Trophoblast cell (in vitro differentiated cells and primary cell): ENCODE measurements around the gene RIN3.

ENCODE experiments used
- DNase-seq, 2 donors: peaks; one replicate each; pipeline ENCODE4 v3.0.0-alpha.2; 2016
- H2AFZ ChIP-seq: 2 replicates; pipeline ENCODE4 v1.6.1; 2013; ENCODE audit warnings: low read length, moderate library complexity, mild to moderate bottlenecking; ENCODE audit not compliant: insufficient read depth, poor library complexity
- H2AK5ac ChIP-seq: 2 replicates; pipeline ENCODE4 v1.6.1; 2013; ENCODE audit warnings: mild to moderate bottlenecking, low read length
- H2BK120ac ChIP-seq: 2 replicates; pipeline ENCODE4 v1.6.1; 2013; ENCODE audit warnings: low read length, mild to moderate bottlenecking, moderate library complexity; ENCODE audit not compliant: insufficient read depth, poor library complexity
- H2BK12ac ChIP-seq: 2 replicates; pipeline ENCODE4 v1.6.1; 2013; ENCODE audit warnings: mild to moderate bottlenecking, low read length, moderate library complexity
- H2BK5ac ChIP-seq: 2 replicates; pipeline ENCODE4 v1.6.1; 2013; ENCODE audit warnings: low read length, low read depth, moderate library complexity, mild to moderate bottlenecking; ENCODE audit not compliant: poor library complexity
- H3K14ac ChIP-seq: 2 replicates; pipeline ENCODE4 v1.6.1; 2013; ENCODE audit warnings: mild to moderate bottlenecking, low read length
- H3K18ac ChIP-seq: 2 replicates; pipeline ENCODE4 v1.6.1; 2013; ENCODE audit warnings: mild to moderate bottlenecking, low read length
- H3K23ac ChIP-seq: 2 replicates; pipeline ENCODE4 v1.6.1; 2013; ENCODE audit warnings: low read length
- H3K27ac ChIP-seq: 2 replicates; pipeline ENCODE4 v1.5.1; 2013; ENCODE audit warnings: low read depth, mild to moderate bottlenecking, inconsistent platforms, low read length, moderate library complexity
- H3K27me3 ChIP-seq: 2 replicates; pipeline ENCODE4 v1.6.1; 2013; ENCODE audit warnings: inconsistent platforms, mild to moderate bottlenecking, low read length, moderate library complexity; ENCODE audit not compliant: insufficient read depth
- H3K36me3 ChIP-seq, 2 experiments: 1 replicate in 1 of 2; 2 replicates in 1 of 2; pipeline ENCODE4 v1.6.1; 2013; ENCODE audit warnings: low read length in 2 of 2, mild to moderate bottlenecking in 2 of 2, moderate library complexity in 1 of 2; ENCODE audit not compliant: insufficient read depth in 2 of 2, control insufficient read depth in 1 of 2
- H3K4ac ChIP-seq: 2 replicates; pipeline ENCODE4 v1.6.1; 2013; ENCODE audit warnings: low read depth, mild to moderate bottlenecking, low read length, moderate library complexity
- H3K4me1 ChIP-seq, 2 experiments: 1 replicate in 1 of 2; 2 replicates in 1 of 2; pipeline ENCODE4 v1.6.1; 2013; ENCODE audit warnings: low read length in 2 of 2, mild to moderate bottlenecking in 2 of 2, moderate library complexity in 1 of 2; ENCODE audit not compliant: insufficient read depth in 2 of 2, control insufficient read depth in 1 of 2
- H3K4me2 ChIP-seq: 2 replicates; pipeline ENCODE4 v1.6.1; 2013; ENCODE audit warnings: inconsistent platforms, mild to moderate bottlenecking, low read length, moderate library complexity
- H3K4me3 ChIP-seq: 2 replicates; pipeline ENCODE4 v1.5.1; 2013; ENCODE audit warnings: mild to moderate bottlenecking, low read depth, low read length, inconsistent platforms
- H3K79me1 ChIP-seq: one replicate; pipeline ENCODE4 v1.6.1; 2013; ENCODE audit warnings: low read length
- H3K79me2 ChIP-seq: 2 replicates; pipeline ENCODE4 v1.6.1; 2013; ENCODE audit warnings: low read length, mild to moderate bottlenecking; ENCODE audit not compliant: control insufficient read depth, insufficient read depth, poor library complexity
- H3K9ac ChIP-seq: 2 replicates; pipeline ENCODE4 v1.6.1; 2013; ENCODE audit warnings: mild to moderate bottlenecking, low read length
- H3K9me3 ChIP-seq: 2 replicates; pipeline ENCODE4 v1.6.1; 2013; ENCODE audit warnings: low read depth, mild to moderate bottlenecking, control low read depth, inconsistent platforms, low read length; ENCODE audit not compliant: insufficient read depth
- H4K12ac ChIP-seq: 2 replicates; pipeline ENCODE4 v1.6.1; 2013; ENCODE audit warnings: low read depth, mild to moderate bottlenecking, low read length, moderate library complexity
- H4K8ac ChIP-seq: 2 replicates; pipeline ENCODE4 v1.6.1; 2013; ENCODE audit warnings: low read depth, mild to moderate bottlenecking, low read length, moderate library complexity
- H4K91ac ChIP-seq: one replicate; pipeline ENCODE4 v1.6.1; 2013; ENCODE audit warnings: low read depth, mild to moderate bottlenecking, low read length, moderate library complexity
- WGBS: extraction: QIAGEN DNeasy Blood & Tissue Kit; methylation state at CpG from one replicate; pipeline ENCODE4 v1.1.7; 2013; ENCODE audit warnings: missing lambda C conversion rate; ENCODE audit not compliant: insufficient read length, insufficient coverage; ENCODE audit errors: extremely low coverage; 5-methylcytosine and 5-hydroxymethylcytosine counted together

Gene RIN3

GRCh38 chr14:92556863-92557543 is 43.4 kb downstream of the RIN3 start:
- Histone ChIP-seq H3K36me3 (peaks cover 5 to 23% of the 10 kb centered on the region in 2 experiments), H3K9me3 (no peaks in the 10 kb centered on the region), H2AK5ac (no peak overlapping the region), H3K23ac (no peak overlapping the region), H3K9ac (no peak overlapping the region), H3K4me1 (peaks cover 5 to 8% of the 10 kb centered on the region in 2 experiments), H3K27ac (no peak overlapping the region), H3K18ac (no peak overlapping the region), H4K12ac (no peak overlapping the region), H4K8ac (no peak overlapping the region), H3K79me2 (peaks cover 2% of the 10 kb centered on the region), H2BK12ac (no peak overlapping the region), H2AFZ (no peak overlapping the region), H4K91ac (no peak overlapping the region), H3K4me2 (no peak overlapping the region), H3K14ac (no peak overlapping the region), H3K4ac (no peak overlapping the region), H3K27me3 (no peaks in the 10 kb centered on the region), H2BK120ac (no peak overlapping the region), H2BK5ac (no peak overlapping the region), H3K4me3 (peak overlapping the region; percentile 23), H3K79me1 (peaks cover 5% of the 10 kb centered on the region)
- no peak for DNase-seq
- no CpG with 5 or more reads among the region's 16 CpGs for WGBS

- Histone ChIP-seq H4K8ac (no peak overlapping the region), H3K27me3 (no peaks in the 10 kb centered on the region), H3K79me2 (peaks cover under 1% of the 10 kb centered on the region), H4K91ac (no peak overlapping the region), H3K36me3 (peaks cover 5 to 23% of the 10 kb centered on the region in 2 experiments), H2BK5ac (no peak overlapping the region), H3K4me1 (peaks cover under 1 to 4% of the 10 kb centered on the region in 2 experiments), H2AK5ac (no peak overlapping the region), H3K9me3 (no peaks in the 10 kb centered on the region), H3K4me3 (no peak overlapping the region), H3K14ac (no peak overlapping the region), H2BK12ac (no peak overlapping the region), H3K18ac (no peak overlapping the region), H3K4me2 (no peak overlapping the region), H2BK120ac (no peak overlapping the region), H3K79me1 (peaks cover 2% of the 10 kb centered on the region), H4K12ac (no peak overlapping the region), H3K23ac (no peak overlapping the region), H3K4ac (no peak overlapping the region), H2AFZ (no peak overlapping the region), H3K9ac (no peak overlapping the region), H3K27ac (no peak overlapping the region)
- DNase-seq: no peak
- no CpG with 5 or more reads among the region's 4 CpGs for WGBS
Measured at GRCh38 chr14:92557544-92557912, 43.9 kb downstream of the RIN3 start.

GRCh38 chr14:92558319-92558718 is 44.7 kb downstream of the RIN3 start:
- Histone ChIP-seq H3K14ac (no peak overlapping the region), H3K9ac (no peak overlapping the region), H4K91ac (no peak overlapping the region), H3K27ac (no peak overlapping the region), H2AK5ac (no peak overlapping the region), H3K36me3 (peaks cover 5 to 23% of the 10 kb centered on the region in 2 experiments), H3K4ac (no peak overlapping the region), H2BK120ac (no peak overlapping the region), H3K27me3 (no peaks in the 10 kb centered on the region), H2BK12ac (no peak overlapping the region), H3K4me1 (peaks cover 0 to 5% of the 10 kb centered on the region in 2 experiments), H3K79me2 (no peaks in the 10 kb centered on the region), H2BK5ac (no peak overlapping the region), H3K23ac (no peak overlapping the region), H3K4me3 (no peak overlapping the region), H3K18ac (no peak overlapping the region), H3K79me1 (no peaks in the 10 kb centered on the region), H4K12ac (no peak overlapping the region), H3K4me2 (no peak overlapping the region), H4K8ac (no peak overlapping the region), H3K9me3 (no peaks in the 10 kb centered on the region), H2AFZ (no peak overlapping the region)
- DNase-seq: no peak
- no CpG with 5 or more reads among the region's 1 CpG for WGBS

- H3K4me2 ChIP-seq: no peak overlapping the region
- no peak overlapping the region for H3K9ac ChIP-seq
- no peak overlapping the region for H2AFZ ChIP-seq
- peaks cover 4% of the 10 kb centered on the region for H3K79me1 ChIP-seq
- H3K27me3 ChIP-seq: no peaks in the 10 kb centered on the region
- H4K8ac ChIP-seq: no peak overlapping the region
- WGBS: no CpG with 5 or more reads among the region's 4 CpGs
- no peak overlapping the region for H4K12ac ChIP-seq
- no peak overlapping the region for H3K23ac ChIP-seq
- no peak overlapping the region for H2BK120ac ChIP-seq
- H3K14ac ChIP-seq: no peak overlapping the region
- no peak overlapping the region for H2BK5ac ChIP-seq
- H3K36me3 ChIP-seq: peaks cover 5 to 23% of the 10 kb centered on the region in 2 experiments
- H3K4me3 ChIP-seq: no peak overlapping the region
- DNase-seq: no peak
- H3K4me1 ChIP-seq: peaks cover 7 to 11% of the 10 kb centered on the region in 2 experiments
- H3K79me2 ChIP-seq: no peaks in the 10 kb centered on the region
- no peak overlapping the region for H2BK12ac ChIP-seq
- no peak overlapping the region for H3K18ac ChIP-seq
- no peaks in the 10 kb centered on the region for H3K9me3 ChIP-seq
- no peak overlapping the region for H3K27ac ChIP-seq
- no peak overlapping the region for H3K4ac ChIP-seq
- no peak overlapping the region for H4K91ac ChIP-seq
- no peak overlapping the region for H2AK5ac ChIP-seq
Measured at GRCh38 chr14:92559486-92559885, 45.9 kb downstream of the RIN3 start.
